Lung (tissue), 12 donors: ENCODE measurements around the gene NCAPG2. TPM values are rescaled to one million over a fixed set of nuclear protein-coding genes. Genes with fewer than 3 reads are reported as not detected.

Source experiments
- ATAC-seq: fragments of 200-7000 bp; cut with Tn5 transposase; one replicate; pipeline ENCODE4 v1.9.1; 2020; ENCODE audit warnings: moderate number of reproducible peaks; ENCODE audit not compliant: insufficient read depth, low FRiP score
- DNase-seq, 3 donors: peaks; one replicate each; pipeline ENCODE4 v3.0.0-alpha.2; 2013 to 2017
- H3K27ac ChIP-seq, 2 donors: one replicate each; pipeline ENCODE4 v1.5.1; 2013; ENCODE audit warnings: mild to moderate bottlenecking in 2 of 2, moderate library complexity in 2 of 2, control low read depth in 1 of 2, inconsistent platforms in 1 of 2, low read depth in 1 of 2, low read length in 1 of 2
- H3K27me3 ChIP-seq, 3 donors: one replicate each; pipeline ENCODE4 v1.5.1; 2013; ENCODE audit warnings: low read length in 2 of 3; ENCODE audit not compliant: control insufficient read depth in 3 of 3, insufficient read depth in 3 of 3
- H3K36me3 ChIP-seq, 4 donors: one replicate each; pipeline ENCODE4 v1.5.1; 2013; ENCODE audit warnings: low read length in 4 of 4, mild to moderate bottlenecking in 1 of 4, moderate library complexity in 1 of 4; ENCODE audit not compliant: control insufficient read depth in 4 of 4, insufficient read depth in 4 of 4
- H3K4me1 ChIP-seq, 5 donors: one replicate each; pipeline ENCODE4 v1.5.1; 2013; ENCODE audit warnings: low read length in 5 of 5, mild to moderate bottlenecking in 2 of 5, moderate library complexity in 1 of 5; ENCODE audit not compliant: control insufficient read depth in 5 of 5, insufficient read depth in 5 of 5
- H3K4me3 ChIP-seq: one replicate; pipeline ENCODE4 v1.5.1; 2013; ENCODE audit warnings: mild to moderate bottlenecking, control low read depth, moderate library complexity
- H3K9ac ChIP-seq, 2 donors: one replicate each; pipeline ENCODE4 v1.5.1; 2013; ENCODE audit warnings: low read length in 2 of 2, control low read depth in 1 of 2; ENCODE audit not compliant: insufficient read depth in 1 of 2
- H3K9me3 ChIP-seq, 4 donors: one replicate each; pipeline ENCODE4 v1.5.1; 2013; ENCODE audit warnings: low read length in 3 of 4, mild to moderate bottlenecking in 1 of 4, moderate library complexity in 1 of 4; ENCODE audit not compliant: control insufficient read depth in 4 of 4, insufficient read depth in 3 of 4
- WGBS, 2 donors: extraction: QIAGEN DNeasy Blood & Tissue Kit; methylation state at CpG; one replicate each; pipeline ENCODE4 v1.1.7; 2013; 5-methylcytosine and 5-hydroxymethylcytosine counted together
- polyA plus RNA-seq, 2 donors: library from polyadenylated mRNA; stranded (reverse); fragments of 200-250 nt; gene quantifications; one replicate each; pipeline ENCODE4 v1.2.1, GENCODE V29; 2013
- total RNA-seq, 2 donors: library from RNA; depleted of rRNA in 1 of 2; stranded (reverse); fragments of >200 nt in 1 of 2; gene quantifications; one replicate each; pipeline ENCODE4 v1.2.1, GENCODE V29; 2014 to 2021
- TF ChIP-seq, protein P1 (sequence below): IDR thresholded peaks from 2 replicates; pipeline ENCODE4 v1.5.1; 2012; ENCODE audit warnings: mild to moderate bottlenecking; ENCODE audit errors: control extremely low read depth, extremely low read depth
- donor health status: control.
- donor health status: control.
- donor health status: Bipolar disorder and iron deficiency.
- donor health status: healthy.
- donor health status: DM: yes; HTN: yes; CAD: no.

The NCAPG2 gene
- total and polyA plus RNA-seq, 4 donors: 2.1 to 13.5 (median 6.9) TPM

DNA sequence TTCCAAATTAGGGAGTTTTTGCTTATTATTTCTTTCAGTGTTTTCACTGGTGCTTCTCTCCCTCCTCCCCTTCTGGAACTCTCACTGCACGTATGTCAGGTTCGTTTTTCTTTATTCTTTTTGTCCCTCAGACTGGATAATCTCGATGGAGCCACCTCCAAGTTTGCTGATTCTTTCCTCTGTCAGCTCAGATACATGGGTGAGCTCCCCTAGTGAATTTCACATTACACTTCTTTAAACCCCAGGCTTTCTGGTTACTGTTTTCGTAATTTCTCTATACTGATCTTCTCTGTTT, 20.8 kb upstream of the NCAPG2 start:
- WGBS, 2 donors: 85 to 88% methylated on average over 4 of the region's 4 CpGs
- Histone ChIP-seq H3K27me3 (no peaks in the 10 kb centered on the region), H3K9me3 (no peaks in the 10 kb centered on the region), H3K4me3 (no peak overlapping the region), H3K36me3 (peaks cover 0 to 5% (median 0%) of the 10 kb centered on the region in 4 donors), H3K9ac (no peak overlapping the region), H3K4me1 (peaks cover 0 to 3% (median 0%) of the 10 kb centered on the region in 5 donors), H3K27ac (no peak overlapping the region)
- TF ChIP-seq, protein P1, sequence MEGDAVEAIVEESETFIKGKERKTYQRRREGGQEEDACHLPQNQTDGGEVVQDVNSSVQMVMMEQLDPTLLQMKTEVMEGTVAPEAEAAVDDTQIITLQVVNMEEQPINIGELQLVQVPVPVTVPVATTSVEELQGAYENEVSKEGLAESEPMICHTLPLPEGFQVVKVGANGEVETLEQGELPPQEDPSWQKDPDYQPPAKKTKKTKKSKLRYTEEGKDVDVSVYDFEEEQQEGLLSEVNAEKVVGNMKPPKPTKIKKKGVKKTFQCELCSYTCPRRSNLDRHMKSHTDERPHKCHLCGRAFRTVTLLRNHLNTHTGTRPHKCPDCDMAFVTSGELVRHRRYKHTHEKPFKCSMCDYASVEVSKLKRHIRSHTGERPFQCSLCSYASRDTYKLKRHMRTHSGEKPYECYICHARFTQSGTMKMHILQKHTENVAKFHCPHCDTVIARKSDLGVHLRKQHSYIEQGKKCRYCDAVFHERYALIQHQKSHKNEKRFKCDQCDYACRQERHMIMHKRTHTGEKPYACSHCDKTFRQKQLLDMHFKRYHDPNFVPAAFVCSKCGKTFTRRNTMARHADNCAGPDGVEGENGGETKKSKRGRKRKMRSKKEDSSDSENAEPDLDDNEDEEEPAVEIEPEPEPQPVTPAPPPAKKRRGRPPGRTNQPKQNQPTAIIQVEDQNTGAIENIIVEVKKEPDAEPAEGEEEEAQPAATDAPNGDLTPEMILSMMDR: no peak
- ATAC-seq: no peak
- no peak for DNase-seq

DNA sequence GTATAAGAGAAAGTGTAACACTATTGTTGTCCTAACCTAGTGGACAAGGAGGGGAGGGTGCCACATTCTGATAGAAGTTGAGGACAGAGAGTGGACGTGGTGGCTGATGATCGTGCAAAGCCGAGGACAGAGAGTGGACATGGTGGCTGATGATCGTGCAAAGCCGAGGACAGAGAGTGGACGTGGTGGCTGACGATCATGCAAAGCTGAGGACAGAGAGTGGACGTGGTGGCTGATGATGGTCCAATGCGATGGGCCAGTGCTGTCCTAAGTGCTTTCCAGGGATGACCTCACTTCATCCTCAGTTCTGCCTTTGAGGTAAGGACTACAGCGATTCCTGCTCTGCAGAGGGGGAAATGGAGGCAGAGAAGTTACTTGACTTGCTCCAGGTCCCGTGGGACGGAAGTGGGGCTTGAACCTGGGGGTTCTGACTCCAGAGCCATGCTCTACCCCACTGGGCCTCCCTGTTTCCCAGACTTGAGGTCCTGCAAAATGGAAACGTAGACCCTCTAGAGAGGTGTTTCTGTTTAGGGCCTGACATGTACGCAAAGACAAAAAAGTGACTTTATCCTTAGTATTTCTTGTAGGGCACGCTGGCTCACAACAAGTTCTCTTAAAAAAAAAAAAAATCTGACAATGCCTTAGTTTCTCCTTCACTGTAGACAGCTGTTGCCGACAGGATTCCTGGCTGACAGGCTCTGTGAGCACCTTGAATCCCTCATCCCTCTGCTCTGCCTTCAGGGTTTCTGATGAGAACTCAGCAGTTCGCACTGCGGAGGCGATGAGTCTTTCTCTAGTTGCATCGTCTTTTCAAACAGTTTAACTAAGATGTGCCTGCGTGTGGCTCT, 20.3 kb upstream of the NCAPG2 start:
- no peak for ATAC-seq
- WGBS, 2 donors: 93 to 95% methylated on average over 21 of the region's 21 CpGs
- Histone ChIP-seq H3K36me3 (peaks cover 0 to 3% (median 0%) of the 10 kb centered on the region in 4 donors), H3K4me3 (no peak overlapping the region), H3K27ac (no peak overlapping the region), H3K9ac (no peak overlapping the region), H3K27me3 (no peaks in the 10 kb centered on the region), H3K4me1 (peaks cover 0 to 3% (median 0%) of the 10 kb centered on the region in 5 donors), H3K9me3 (no peaks in the 10 kb centered on the region)
- DNase-seq: no peak
- TF ChIP-seq, protein P1: no peak

DNA sequence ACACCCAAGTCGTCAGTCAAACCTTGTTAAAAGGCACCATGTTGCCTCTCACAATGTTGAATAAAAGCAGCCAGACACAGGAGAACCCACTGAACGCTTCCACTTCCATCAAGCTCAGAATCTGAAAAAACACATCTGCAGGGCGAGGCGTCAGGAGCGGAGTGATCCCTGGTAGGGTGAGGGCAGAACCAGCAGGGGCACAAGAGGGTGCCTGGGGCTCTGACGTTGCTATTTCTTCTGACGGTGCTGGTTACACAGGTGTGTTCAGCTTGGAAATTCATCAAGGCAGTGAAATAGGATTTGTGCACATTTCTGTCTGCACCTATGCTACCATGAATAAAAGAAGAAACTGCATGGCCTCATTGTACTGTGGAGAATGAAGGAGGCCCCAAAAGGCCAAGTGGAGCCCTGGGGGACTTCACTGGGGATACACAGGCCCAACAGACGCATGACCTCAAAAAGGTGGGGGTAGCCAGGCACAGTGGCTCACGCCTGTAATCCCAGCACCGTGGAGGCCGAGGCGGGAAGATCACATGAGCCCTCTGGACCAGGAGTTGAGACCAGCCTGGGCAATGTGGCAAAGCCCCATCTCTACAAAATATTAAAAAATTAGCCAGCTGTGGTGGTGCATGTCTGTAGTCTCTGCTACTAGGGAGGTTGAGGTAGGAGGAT, 19.2 kb upstream of the NCAPG2 start:
- Histone ChIP-seq H3K9me3 (no peaks in the 10 kb centered on the region), H3K27ac (no peak overlapping the region), H3K4me3 (no peak overlapping the region), H3K27me3 (no peaks in the 10 kb centered on the region), H3K36me3 (no peaks in the 10 kb centered on the region), H3K9ac (no peak overlapping the region), H3K4me1 (no peaks in the 10 kb centered on the region)
- ATAC-seq (no peak), DNase-seq (no peak)
- TF ChIP-seq, protein P1: no peak
- WGBS, 2 donors: 88 to 92% methylated on average over 12 of the region's 12 CpGs
